PC-9 (cell line): ENCODE results near the gene LY86. TPM values are rescaled to one million over a fixed set of nuclear protein-coding genes. Genes with fewer than 3 reads are reported as not detected.
"Not testable (repeated sequence)": the region's sequence is repeated elsewhere in the genome, so short reads cannot be mapped to it uniquely, and the experiment has no call there.

Experiments
- BruUV-seq: library from RNA; stranded (reverse); fragments of 400-500 nt; replicated peaks from 2 replicates; lab custom pipeline; 2021; lab: Mats Ljungman, UMichigan
- CTCF ChIA-PET: fragments of 300-600 bp; sonication (Branson Sonifier 250); formaldehyde crosslinking; loops from one replicate; lab custom pipeline; 2022; ENCODE audit warnings: antibody characterized with exemption; lab: Charles Lee
- POLR2A ChIA-PET: fragments of 300-600 bp; sonication (Branson Sonifier 250); formaldehyde crosslinking; loops from one replicate; lab custom pipeline; 2022; ENCODE audit warnings: antibody characterized with exemption; ENCODE audit not compliant: unreplicated experiment; lab: Charles Lee
- DNase-seq, 2 experiments: peaks; one replicate each; pipeline versions ENCODE4 v3.0.0 to v3.0.0-alpha.2; 2015 to 2022; ENCODE audit warnings: mixed read lengths in 1 of 2
- H2AFZ ChIP-seq: fragments of 200-600 bp; sonication (generic); 2 replicates; pipeline ENCODE4 v1.8.1; 2017; ENCODE audit warnings: antibody characterized with exemption
- H3F3A ChIP-seq: fragments of 200-600 bp; sonication (generic); 2 replicates; pipeline ENCODE4 v1.8.1; 2017; ENCODE audit warnings: antibody characterized with exemption, mild to moderate bottlenecking, low read depth; ENCODE audit not compliant: insufficient read depth
- H3K27ac ChIP-seq: fragments of 200-600 bp; sonication (generic); 2 replicates; pipeline ENCODE4 v1.6.1; 2016; ENCODE audit warnings: mixed run types
- H3K27me3 ChIP-seq: fragments of 200-600 bp; sonication (generic); 2 replicates; pipeline ENCODE4 v1.6.1; 2016; ENCODE audit warnings: low read depth, mixed run types; ENCODE audit not compliant: insufficient read depth
- H3K36me3 ChIP-seq: fragments of 200-600 bp; sonication (generic); 2 replicates; pipeline ENCODE4 v1.6.1; 2016; ENCODE audit warnings: low read depth, mixed run types
- H3K4me1 ChIP-seq: fragments of 200-600 bp; sonication (generic); replicated peaks from 2 replicates; pipeline ENCODE4 v1.6.1; 2016; ENCODE audit warnings: mixed run types; ENCODE audit not compliant: insufficient read depth
- H3K4me2 ChIP-seq: fragments of 200-600 bp; sonication (generic); 2 replicates; pipeline ENCODE4 v1.6.1; 2017; ENCODE audit warnings: mixed run types
- H3K4me3 ChIP-seq: fragments of 200-600 bp; sonication (generic); 2 replicates; pipeline ENCODE4 v1.6.1; 2016; ENCODE audit warnings: mixed run types
- H3K79me2 ChIP-seq: fragments of 200-600 bp; sonication (generic); 2 replicates; pipeline ENCODE4 v1.6.1; 2017; ENCODE audit warnings: low read depth, mixed run types
- H3K9me2 ChIP-seq: fragments of 200-600 bp; sonication (generic); 2 replicates; pipeline ENCODE4 v1.8.1; 2017; ENCODE audit warnings: mild to moderate bottlenecking; ENCODE audit not compliant: insufficient read depth
- H3K9me3 ChIP-seq: fragments of 200-600 bp; sonication (generic); 2 replicates; pipeline ENCODE4 v1.8.1; 2016; ENCODE audit warnings: low read depth; ENCODE audit not compliant: insufficient read depth
- H4K20me1 ChIP-seq: fragments of 200-600 bp; sonication (generic); 2 replicates; pipeline ENCODE4 v1.8.1; 2017; ENCODE audit not compliant: insufficient read depth
- EZH2 ChIP-seq: fragments of 200-600 bp; sonication (generic); IDR thresholded peaks from 2 replicates; pipeline ENCODE4 v1.8.0; 2017; ENCODE audit warnings: antibody characterized with exemption, low read depth
- intact Hi-C: fragments of 100-400 bp; cut with micrococcal nuclease; formaldehyde crosslinking; loops from one replicate; pipeline ENCODE4 v1.10.0; 2022; ENCODE audit not compliant: unreplicated experiment
- total RNA-seq: library from RNA; stranded (reverse); gene quantifications from 2 replicates; pipeline ENCODE4 v1.2.3, GENCODE V29; 2021
- TF ChIP-seq, protein P1 (sequence below): fragments of 200-600 bp; sonication (generic); conservative IDR thresholded peaks from 2 replicates; pipeline ENCODE4 v1.6.1; 2017; ENCODE audit warnings: mixed run types, antibody characterized with exemption, mild to moderate bottlenecking, moderate library complexity

LY86 gene
- total RNA-seq, 1 experiment from 2014 or later: not detected

DNA sequence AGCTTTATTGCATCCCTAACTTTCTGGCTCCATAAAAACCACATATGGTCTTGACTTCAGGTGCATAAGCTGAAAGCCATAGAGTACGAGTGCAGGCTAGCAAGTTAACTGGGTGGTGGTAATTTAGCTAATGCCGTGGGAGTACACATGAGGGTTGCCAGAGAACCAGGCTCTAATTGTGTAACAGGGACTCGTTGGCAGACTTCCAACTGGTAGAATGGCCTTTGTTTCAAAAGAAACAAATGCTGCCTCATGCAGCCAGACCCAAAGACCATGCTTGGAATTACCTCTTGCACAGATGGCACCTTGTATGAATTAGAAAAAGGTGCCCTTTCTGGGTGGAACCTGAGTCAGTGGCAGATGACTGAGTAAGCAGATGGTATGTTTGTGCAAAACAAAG, 73.2 kb downstream of the LY86 start:
- H3F3A ChIP-seq: no peaks in the 10 kb centered on the region
- no peak overlapping the region for H3K27ac ChIP-seq
- no peaks in the 10 kb centered on the region for H3K27me3 ChIP-seq
- H3K4me1 ChIP-seq: peaks cover 9% of the 10 kb centered on the region
- H3K79me2 ChIP-seq: no peaks in the 10 kb centered on the region
- H3K4me3 ChIP-seq: no peak overlapping the region
- no peaks in the 10 kb centered on the region for H3K36me3 ChIP-seq
- DNase-seq: peak; percentile 26 to 56
- H3K9me3 ChIP-seq: no peaks in the 10 kb centered on the region
- peak overlapping the region; percentile 23; the same call in 1 of the 2 replicates for H3K4me2 ChIP-seq
- intact Hi-C loops: no loop called here
- H4K20me1 ChIP-seq: no peaks in the 10 kb centered on the region
- ChIA-PET CTCF (interaction anchor here (0.6 kb wide), 1 partner anchor 25 kb away, joined by 5 read pairs; no protein-coding TSS in a partner anchor), POLR2A (no interaction called here)
- TF ChIP-seq, protein P1, sequence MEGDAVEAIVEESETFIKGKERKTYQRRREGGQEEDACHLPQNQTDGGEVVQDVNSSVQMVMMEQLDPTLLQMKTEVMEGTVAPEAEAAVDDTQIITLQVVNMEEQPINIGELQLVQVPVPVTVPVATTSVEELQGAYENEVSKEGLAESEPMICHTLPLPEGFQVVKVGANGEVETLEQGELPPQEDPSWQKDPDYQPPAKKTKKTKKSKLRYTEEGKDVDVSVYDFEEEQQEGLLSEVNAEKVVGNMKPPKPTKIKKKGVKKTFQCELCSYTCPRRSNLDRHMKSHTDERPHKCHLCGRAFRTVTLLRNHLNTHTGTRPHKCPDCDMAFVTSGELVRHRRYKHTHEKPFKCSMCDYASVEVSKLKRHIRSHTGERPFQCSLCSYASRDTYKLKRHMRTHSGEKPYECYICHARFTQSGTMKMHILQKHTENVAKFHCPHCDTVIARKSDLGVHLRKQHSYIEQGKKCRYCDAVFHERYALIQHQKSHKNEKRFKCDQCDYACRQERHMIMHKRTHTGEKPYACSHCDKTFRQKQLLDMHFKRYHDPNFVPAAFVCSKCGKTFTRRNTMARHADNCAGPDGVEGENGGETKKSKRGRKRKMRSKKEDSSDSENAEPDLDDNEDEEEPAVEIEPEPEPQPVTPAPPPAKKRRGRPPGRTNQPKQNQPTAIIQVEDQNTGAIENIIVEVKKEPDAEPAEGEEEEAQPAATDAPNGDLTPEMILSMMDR: no peak
- no peak for TF ChIP-seq EZH2
- H2AFZ ChIP-seq: no peak overlapping the region
- no peaks in the 10 kb centered on the region for H3K9me2 ChIP-seq
- BruUV-seq: no TSS peak

DNA sequence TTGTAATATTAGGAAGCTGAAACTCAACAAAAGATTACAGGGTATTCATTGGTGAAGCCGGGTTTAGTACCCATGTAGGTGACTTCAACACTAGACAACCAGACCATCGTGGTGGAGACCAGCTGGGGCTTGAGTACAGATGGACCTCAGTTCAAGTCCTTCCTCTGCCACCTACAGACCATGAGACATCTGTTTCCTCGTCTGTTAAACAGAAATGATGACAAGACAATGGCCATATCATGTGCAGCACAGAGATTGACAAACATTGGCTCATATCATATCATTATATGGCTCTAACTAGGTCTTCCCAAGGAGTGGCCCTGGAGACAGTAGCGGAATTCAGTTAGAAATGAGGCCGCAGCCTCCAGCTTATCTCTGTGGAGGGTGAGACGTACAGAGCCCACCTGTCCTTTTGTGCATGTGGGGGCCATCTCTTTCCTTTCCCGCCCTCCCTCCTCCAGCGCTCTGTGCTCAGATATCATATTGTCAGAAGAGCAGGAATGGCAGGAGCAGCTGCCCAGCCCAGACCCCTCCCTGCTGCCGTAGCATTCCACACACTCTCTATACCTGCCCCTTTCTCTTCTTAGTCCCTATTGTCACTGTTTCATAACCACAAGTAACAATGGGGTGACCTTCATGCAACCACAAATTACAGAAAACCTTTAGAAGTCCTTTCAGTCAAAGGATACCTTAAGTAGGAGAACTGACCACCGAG, 75.1 kb downstream of the LY86 start:
- no peak overlapping the region for H3K4me3 ChIP-seq
- no peaks in the 10 kb centered on the region for H3K9me2 ChIP-seq
- H3K9me3 ChIP-seq: no peaks in the 10 kb centered on the region
- peaks cover 9% of the 10 kb centered on the region for H3K4me1 ChIP-seq
- ChIA-PET CTCF (interaction anchor here (0.5 kb wide), 1 partner anchor 10 kb away, joined by 5 read pairs; no protein-coding TSS in a partner anchor), POLR2A (no interaction called here)
- no peaks in the 10 kb centered on the region for H3K79me2 ChIP-seq
- TF ChIP-seq, protein P1: no peak
- no peak for TF ChIP-seq EZH2
- H2AFZ ChIP-seq: no peak overlapping the region
- DNase-seq: no peak
- H3K4me2 ChIP-seq: no peak overlapping the region
- intact Hi-C loops: no loop called here
- no peak overlapping the region for H3K27ac ChIP-seq
- H3F3A ChIP-seq: no peaks in the 10 kb centered on the region
- BruUV-seq: no TSS peak
- H4K20me1 ChIP-seq: no peaks in the 10 kb centered on the region
- H3K36me3 ChIP-seq: no peaks in the 10 kb centered on the region
- no peaks in the 10 kb centered on the region for H3K27me3 ChIP-seq

DNA sequence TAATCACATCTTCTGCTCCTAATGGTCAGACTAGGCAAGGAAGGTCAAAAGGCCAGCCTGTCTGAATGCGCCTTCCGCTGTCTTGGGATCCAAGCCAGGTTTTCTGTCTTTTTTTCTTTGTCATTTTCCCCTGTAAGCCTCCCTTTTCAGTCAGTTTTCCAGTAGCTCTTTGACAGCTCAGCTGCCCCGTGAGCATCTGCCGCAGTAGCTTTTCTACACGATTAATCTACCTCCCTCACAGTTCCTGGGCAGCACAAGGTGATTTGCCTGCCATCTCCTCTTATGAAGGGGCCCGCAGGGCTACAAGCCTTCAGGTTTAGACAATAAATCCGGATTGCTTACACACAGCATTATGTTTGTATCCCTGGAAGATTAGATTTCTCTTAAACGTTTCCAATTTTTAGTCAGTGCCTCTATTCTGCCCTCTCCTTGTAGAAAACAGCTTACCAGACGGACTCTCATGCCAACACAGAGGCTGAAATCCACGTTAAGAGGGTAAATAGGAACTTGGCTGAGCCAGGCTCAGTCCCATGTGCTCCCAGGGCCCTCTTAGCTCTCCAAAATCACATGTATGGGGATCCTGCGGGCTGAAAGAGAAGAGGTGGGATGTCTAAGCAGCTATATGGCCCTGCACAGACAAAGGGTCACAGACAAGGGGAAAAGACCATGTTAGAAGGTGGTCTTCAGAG, 77.2 kb downstream of the LY86 start:
- Histone ChIP-seq H3K4me1 (peaks cover 9% of the 10 kb centered on the region), H3K79me2 (no peaks in the 10 kb centered on the region), H4K20me1 (no peaks in the 10 kb centered on the region), H3K4me3 (no peak overlapping the region), H3F3A (no peaks in the 10 kb centered on the region), H3K27ac (no peak overlapping the region), H3K4me2 (no peak overlapping the region), H3K27me3 (no peaks in the 10 kb centered on the region), H2AFZ (no peak overlapping the region), H3K9me3 (no peaks in the 10 kb centered on the region), H3K9me2 (no peaks in the 10 kb centered on the region), H3K36me3 (no peaks in the 10 kb centered on the region)
- DNase-seq: no peak
- no TSS peak for BruUV-seq
- intact Hi-C loops: no loop called here
- CTCF ChIA-PET: no interaction called here
- POLR2A ChIA-PET: no interaction called here
- TF ChIP-seq, protein P1: no peak

DNA sequence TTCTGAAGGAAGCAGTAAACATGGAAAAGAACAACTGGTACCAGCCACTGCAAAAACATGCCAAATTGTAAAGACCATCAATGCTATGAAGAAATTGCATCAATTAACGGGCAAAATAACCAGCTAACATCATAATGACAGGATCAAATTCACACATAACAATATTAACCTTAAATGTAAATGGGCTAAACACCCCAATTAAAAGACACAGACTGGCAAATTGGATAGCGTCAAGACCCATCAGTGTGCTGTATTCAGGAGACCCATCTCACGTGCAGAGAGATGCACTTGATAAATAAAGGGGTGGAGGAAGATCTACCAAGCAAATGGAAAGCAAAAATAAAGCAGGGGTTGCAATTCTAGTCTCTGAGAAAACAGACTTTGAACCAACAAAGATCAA, 81.6 kb downstream of the LY86 start:
- POLR2A ChIA-PET, H3K27ac ChIP-seq, DNase-seq, H3K79me2 ChIP-seq, intact Hi-C loops, BruUV-seq, H3K4me3 ChIP-seq, H3K4me2 ChIP-seq, H2AFZ ChIP-seq, H4K20me1 ChIP-seq, H3F3A ChIP-seq, H3K4me1 ChIP-seq, H3K9me2 ChIP-seq, H3K36me3 ChIP-seq, H3K27me3 ChIP-seq, H3K9me3 ChIP-seq, CTCF ChIA-PET: not testable (repeated sequence)
